Measurements from ENCODE around the gene SPSB1.

The SPSB1 gene

DNA sequence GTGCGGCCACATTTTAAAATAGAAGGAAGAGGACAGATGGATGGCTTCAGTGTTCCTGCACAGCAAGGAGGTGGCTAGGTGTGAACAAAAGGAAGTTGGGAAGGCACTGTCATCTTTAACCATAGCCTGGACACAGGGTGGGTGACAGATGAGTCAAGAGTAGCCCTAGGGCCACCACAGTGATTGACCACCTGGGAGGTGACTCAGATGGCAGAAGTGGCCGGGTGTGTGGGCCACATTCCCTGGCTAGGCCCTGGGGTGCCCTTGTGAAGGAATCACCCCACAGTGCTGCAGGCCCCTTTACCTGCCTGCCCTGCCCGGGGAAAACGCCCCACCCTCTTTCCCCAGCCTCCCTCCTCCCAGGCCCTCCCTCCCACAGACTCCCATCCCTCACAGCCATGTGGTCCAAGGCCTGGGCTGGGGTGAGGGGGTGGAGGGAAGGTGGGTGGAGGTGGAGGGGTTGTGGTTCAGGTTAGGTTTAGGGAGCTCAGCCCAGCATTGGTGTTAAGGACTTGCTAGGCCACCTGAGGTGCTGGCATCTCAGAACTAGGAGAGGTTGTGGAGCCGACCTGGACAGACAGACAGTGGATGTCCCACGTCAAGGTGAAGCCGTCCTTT, 59.1 kb downstream of the SPSB1 start:
- no peak overlapping the region for H3K4me3 ChIP-seq (ENCODE audit: low read length)
- DNase-seq (ENCODE audit: low read depth, low spot score): no peak

DNA sequence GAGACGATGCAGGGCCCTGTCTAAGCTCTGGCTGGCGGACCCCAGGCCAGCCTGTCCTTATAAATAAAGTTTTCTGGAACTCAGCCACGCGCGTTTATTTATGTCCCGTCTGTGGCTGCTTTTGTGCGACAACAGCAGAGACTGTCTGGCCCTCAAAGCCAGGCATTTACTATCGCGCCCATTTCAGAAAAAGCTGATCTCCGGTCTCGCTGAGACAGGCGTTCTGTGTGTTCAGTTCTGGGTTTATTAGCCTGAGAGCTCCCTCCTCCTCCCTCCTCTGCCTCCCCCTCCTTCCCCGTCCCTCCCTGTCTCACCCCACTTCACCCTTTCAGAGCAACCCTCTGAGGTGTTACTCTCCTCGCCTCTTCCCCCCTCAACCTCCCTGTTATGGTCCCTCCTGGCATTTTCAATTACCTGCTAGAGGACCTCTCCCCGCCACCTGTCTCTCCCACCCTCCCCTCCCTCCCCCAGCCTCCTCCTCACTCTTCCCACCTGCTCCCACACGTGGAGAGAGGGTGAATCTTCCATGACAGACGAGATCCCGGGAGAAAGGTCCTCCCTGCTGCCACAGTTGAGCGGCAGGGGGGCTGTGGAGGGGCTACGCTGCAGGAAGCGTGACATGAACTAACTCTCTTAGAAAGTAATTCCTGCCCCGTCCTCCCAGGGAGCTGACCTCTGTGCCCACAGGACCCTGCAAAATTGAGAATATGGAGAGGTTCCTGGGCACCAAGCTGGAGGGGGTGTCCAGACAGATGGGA, 59.9 kb downstream of the SPSB1 start:
- H3K4me3 ChIP-seq (ENCODE audit: low read length): no peak overlapping the region
- DNase-seq (ENCODE audit: low read depth, low spot score): no peak

DNA sequence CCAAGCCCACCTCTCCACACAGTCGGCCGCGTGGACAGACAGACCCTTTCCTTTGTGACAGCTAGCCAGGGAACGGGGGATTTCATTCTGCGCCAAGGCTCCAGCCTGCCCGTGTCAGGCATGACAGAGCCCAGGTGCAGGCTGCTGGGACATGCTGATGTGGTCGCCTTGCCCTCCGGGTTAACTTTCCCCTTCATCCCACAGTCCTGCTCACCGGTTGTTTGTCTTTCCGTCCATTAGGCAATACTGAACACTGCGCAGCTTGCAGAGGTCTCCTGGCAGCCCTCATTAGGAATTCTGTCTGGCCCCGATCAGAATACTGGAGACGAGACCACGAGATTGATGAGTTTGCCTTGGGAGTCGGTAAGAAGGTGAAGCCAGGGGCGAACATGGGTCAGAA, 62.8 kb downstream of the SPSB1 start:
- DNase-seq (ENCODE audit: low read depth, low spot score): no peak
- no peak overlapping the region for H3K4me3 ChIP-seq (ENCODE audit: low read length)

DNA sequence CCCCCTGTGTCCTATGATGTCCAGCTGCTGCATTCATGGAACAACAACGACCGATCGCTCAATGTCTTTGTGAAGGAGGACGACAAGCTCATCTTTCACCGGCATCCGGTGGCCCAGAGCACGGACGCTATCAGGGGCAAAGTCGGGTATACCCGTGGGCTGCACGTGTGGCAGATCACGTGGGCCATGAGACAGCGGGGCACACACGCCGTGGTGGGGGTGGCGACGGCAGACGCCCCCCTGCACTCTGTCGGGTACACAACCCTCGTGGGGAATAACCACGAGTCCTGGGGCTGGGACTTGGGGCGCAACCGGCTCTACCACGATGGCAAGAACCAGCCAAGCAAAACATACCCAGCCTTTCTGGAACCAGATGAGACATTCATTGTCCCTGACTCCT, 63.3 kb downstream of the SPSB1 start:
- H3K4me3 ChIP-seq (ENCODE audit: low read length): no peak overlapping the region

DNA sequence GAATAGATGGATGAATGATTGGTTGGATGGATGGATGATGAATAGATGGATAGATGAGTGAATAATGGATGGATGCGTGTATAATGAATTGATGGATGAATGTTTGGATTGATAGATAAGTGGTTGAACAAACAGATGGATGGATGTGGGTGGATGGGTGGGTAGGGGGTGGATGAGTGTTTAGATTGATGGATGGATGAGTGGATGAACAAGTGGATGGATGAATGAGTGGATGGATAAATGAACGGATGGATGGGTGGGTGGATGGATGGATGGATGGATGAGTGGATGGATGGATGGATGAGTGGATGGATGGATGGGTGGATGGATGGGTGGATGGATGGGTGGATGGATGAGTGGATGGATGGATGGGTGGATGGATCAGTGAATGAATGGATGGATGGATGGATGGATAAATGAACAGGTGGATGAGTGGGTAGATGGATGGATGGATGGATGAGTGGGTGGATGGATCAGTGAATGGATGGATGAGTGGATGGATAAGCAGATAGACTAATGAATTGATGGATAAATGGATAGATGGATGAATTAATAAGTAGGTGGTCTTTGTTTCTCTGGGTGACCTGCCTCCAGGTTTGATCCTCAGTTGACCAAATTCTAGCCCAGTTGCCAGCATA, 64.3 kb downstream of the SPSB1 start:
- DNase-seq (ENCODE audit: low read depth, low spot score): no peak
- H3K4me3 ChIP-seq (ENCODE audit: low read length): no peak overlapping the region

More for the DNA sequence above, 63.3 kb downstream of the SPSB1 start:
- no peak for DNase-seq (ENCODE audit: low read depth, low spot score)

DNA sequence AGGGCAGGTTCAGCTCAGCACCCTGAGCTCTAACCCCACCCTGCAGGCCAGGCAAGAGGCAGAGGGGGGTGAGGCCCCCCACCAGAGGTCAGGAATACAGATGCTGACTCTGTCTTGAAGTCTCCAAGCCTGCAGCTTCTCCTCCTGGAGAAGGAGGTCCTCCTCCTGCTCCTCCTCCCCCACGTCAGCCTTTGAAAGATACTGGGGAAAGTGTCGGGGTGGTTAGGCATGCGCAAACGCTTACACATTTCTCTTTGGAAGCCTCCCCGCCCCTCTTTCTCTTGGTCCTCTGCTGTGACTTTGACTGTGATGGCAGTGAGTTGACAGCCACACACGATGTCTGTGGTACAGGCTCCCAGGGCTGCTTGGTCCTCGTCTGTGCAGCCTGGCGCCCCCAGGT, 65.3 kb downstream of the SPSB1 start:
- no peak overlapping the region for H3K4me3 ChIP-seq (ENCODE audit: low read length)
- DNase-seq (ENCODE audit: low read depth, low spot score): no peak

DNA sequence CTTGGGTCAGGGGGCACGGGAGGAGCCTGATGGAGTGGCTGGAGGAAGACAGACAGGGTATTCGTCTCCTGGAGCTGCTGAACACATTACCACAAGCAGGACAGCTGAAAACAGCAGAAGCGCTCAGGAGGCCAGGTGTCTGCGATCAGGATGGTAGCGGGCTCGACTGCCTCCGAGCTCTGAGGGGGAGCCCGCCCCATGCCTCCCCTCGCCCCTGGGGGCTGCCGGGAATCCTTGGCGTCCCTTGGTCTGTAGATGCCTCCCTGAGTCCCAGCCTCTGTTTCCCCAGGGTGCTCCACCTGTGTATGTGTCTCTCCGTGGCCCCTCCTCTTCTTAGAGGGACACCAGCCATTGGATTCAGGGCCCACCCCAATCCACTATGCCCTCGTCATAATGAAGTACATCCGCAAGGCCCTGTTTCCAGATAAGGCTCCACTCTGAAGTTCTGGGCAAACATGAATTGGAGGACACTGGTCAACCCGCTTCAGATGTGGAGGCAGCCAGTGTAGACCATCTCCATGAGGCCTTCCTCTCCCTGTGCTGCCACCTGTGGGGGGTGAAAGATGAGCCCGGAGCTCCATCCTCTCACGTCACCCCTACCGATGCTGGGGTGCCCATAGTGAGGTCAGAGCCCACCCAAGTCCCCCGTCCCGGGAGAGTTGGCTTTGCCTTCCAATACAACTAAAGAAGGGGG, 67.8 kb downstream of the SPSB1 start:
- no peak for DNase-seq (ENCODE audit: low read depth, low spot score)
- H3K4me3 ChIP-seq (ENCODE audit: low read length): no peak overlapping the region

GRCh38 chr1:9361630-9362260, 69.1 kb downstream of the SPSB1 start:
- no peak for DNase-seq (ENCODE audit: low read depth, low spot score)
- no peak overlapping the region for H3K4me3 ChIP-seq (ENCODE audit: low read length)

DNA sequence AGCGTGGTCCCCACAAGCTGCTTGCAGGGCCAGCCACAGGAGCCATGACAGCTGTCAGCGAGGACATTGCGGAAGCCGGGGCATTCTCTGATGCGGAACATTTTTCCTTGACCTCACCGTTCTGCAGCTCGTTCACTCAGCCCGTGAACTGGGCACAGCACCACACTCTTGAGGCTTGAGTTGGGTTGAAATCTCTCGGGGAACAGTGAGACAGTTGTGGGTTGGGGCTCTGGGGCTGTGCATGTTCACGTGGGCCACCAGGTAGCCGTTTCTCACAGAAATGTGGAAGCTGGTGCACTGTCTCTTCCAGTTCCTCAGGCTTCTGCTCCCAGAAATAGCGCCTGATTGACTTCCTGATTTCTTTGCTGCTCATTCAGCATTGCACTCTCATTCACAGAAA, 69.8 kb downstream of the SPSB1 start:
- H3K4me3 ChIP-seq (ENCODE audit: low read length): no peak overlapping the region
- no peak for DNase-seq (ENCODE audit: low read depth, low spot score)

DNA sequence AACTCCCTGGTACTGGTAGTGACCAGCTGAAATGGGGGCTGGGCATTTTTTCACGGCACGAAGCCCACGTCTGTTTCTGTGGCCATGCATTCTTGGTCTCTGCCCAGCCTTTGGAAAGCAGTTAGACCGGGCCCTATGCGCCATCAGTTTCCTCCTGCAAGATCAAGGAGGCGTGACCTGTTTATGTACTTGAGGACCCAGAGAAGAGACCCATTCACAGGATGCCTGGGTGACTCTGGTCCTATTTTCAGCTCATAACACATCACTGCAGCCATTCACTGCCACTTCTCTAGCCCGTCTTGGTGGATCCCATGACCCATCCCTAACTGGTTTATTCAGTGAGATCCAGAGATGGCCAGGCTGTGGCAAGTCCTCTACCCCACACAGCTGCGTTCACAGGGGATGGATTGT, 70.4 kb downstream of the SPSB1 start:
- no peak overlapping the region for H3K4me3 ChIP-seq (ENCODE audit: low read length)
- no peak for DNase-seq (ENCODE audit: low read depth, low spot score)

DNA sequence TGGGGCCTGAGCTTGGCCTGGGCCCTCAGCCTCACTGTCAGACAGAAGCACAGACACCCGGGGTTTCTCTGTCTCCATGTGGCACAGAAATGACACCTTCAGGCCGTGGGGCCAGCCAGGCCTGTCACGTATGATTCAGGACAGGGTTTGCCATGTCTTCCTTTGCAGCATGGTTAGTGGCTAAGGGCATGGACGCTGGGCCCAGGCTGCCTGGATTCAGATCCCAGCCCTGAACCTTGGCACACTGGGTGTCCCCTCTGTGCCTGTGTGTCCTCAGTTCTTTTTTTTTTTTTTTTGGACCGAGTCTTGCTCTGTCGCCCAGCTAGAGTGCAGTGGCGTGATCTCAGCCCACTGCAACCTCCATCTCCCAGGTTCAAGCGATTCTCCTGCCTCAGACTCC, 73.6 kb downstream of the SPSB1 start:
- no peak overlapping the region for H3K4me3 ChIP-seq (ENCODE audit: low read length)
- no peak for DNase-seq (ENCODE audit: low read depth, low spot score)

- DNase-seq (ENCODE audit: low read depth, low spot score): no peak
- H3K4me3 ChIP-seq (ENCODE audit: low read length): no peak overlapping the region
Observed at GRCh38 chr1:9366943-9367780, 74.5 kb downstream of the SPSB1 start.

DNA sequence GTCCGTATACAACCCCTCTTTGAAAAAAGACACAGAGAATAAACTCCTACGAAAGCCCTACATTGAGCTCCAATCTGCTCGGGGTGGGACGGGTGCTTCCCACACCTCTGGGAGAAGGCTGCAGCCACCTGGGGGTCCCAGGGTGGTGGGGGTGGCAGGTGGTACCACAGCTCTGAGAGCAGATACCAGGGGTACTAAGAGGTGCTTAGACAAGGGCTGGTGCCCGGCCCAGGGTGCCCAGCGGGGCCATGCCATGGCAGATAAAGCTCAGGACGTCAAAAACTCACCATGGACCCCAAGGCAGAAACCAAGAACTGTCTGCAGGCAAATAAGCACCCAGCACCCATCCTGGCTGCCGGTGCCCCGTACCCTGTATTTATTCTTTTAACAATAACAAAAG, 75.1 kb downstream of the SPSB1 start:
- no peak overlapping the region for H3K4me3 ChIP-seq (ENCODE audit: low read length)
- DNase-seq (ENCODE audit: low read depth, low spot score): no peak

DNA sequence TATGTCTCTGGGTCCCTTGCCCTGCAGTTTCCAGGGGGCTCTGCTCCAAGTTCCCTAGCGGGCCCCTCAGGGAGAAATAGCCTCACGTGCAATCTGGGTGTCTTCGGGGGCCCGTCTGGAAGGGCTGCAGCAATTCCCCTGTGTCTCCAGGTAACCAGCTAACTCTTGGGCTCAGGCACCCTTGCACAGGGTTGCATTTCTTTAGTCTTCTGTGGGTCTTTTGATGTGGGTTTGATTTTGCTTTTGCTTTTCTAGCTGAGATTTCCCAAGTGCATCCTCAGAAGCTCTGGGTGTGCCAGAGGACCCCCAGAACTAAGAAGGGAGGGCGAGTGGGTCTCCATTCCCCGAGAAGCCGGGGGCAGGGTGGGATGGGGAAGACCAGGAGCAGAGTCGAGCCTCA, 75.7 kb downstream of the SPSB1 start:
- no peak overlapping the region for H3K4me3 ChIP-seq (ENCODE audit: low read length)
- DNase-seq (ENCODE audit: low read depth, low spot score): peak; percentile 45

DNA sequence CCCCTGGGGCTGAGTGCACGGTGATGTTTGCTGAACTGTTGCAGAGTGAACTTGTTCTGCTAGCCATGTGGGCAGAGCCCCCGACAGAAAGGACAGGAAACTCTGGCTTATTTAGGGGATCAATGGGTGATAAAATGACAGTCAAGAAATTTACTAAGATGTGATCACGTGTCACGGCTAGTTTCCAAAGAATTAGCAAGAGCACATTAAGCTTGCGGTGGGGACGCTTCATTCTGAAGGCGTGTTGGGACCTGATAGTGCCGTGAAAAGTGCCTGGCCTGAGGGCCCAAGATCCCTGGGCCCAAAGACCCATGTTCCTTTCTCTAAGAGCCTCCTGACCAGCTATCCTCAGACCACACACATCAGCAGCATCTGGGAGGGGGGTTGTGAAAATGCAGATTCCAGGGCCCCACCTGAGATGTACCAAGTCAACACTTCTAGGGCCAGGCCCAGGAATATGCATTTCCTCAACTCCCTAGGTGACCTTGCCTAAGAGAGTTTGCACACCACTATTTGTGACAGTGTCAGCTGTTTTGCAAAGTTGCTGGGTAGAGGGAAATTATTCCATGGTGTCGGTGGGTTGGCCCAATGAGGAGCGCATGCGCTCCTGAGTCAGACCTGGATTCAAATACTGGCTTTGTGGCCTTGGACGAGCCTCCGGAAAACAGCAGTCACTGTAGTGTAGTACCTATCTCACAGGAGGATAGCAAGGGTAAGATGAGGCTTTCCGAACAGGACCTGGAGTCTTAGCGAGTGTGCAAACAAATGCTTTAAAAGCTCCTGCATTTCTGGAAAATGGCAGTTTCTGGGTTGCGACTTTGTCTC, 77.5 kb downstream of the SPSB1 start:
- no peak for DNase-seq (ENCODE audit: low read depth, low spot score)

DNA sequence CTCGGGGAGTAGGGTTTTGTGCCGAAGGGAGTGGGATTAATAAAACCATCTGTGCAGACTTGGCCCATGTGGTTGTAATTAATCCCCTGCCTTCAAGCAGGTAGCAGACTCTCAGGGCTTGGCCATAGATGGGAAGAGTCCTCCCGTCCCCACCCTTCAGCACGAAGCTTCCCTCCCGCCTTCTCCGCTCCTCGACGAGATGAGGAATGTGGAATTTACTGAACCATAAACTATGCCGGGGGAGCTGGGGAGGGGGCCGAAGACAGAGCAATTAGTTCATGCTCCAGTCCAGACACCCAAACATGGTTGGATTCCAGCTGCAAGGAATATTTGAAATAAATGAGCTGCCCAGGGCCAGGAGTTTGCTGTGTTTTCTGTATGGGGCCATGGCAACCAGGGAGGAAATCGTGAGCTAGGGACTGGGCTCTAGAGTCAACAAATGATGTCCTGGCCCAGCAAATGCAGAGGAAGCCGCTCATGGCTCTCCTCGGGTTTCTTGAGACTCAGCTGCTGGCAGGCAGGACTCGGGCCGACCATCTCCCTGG, 78.8 kb downstream of the SPSB1 start:
- DNase-seq (ENCODE audit: low read depth, low spot score): no peak

More for the DNA sequence above, 77.5 kb downstream of the SPSB1 start:
- no peak overlapping the region for H3K4me3 ChIP-seq (ENCODE audit: low read length)

GRCh38 chr1:9371951-9372350, 79.3 kb downstream of the SPSB1 start:
- no peak for DNase-seq (ENCODE audit: low read depth, low spot score)

More for the DNA sequence above, 78.8 kb downstream of the SPSB1 start:
- H3K4me3 ChIP-seq (ENCODE audit: low read length): no peak overlapping the region

GRCh38 chr1:9373619-9374018, 80.9 kb downstream of the SPSB1 start:
- DNase-seq (ENCODE audit: low read depth, low spot score): no peak

More at GRCh38 chr1:9371951-9372350, 79.3 kb downstream of the SPSB1 start:
- H3K4me3 ChIP-seq (ENCODE audit: low read length): no peak overlapping the region

More at GRCh38 chr1:9373619-9374018, 80.9 kb downstream of the SPSB1 start:
- H3K4me3 ChIP-seq (ENCODE audit: low read length): no peak overlapping the region

All from Jurkat, Clone E6-1 (cell line).